Stimulated activated CD4-positive, alpha-beta T cell treated with anti-CD3 and anti-CD28 coated beads, Interleukin-12 subunit alpha, Interleukin-12 subunit beta, amount 100 ng/mL, for 24 hours (primary cell): Measurements from ENCODE around the gene PGAP2.
"Not testable (repeated sequence)": the region's sequence is repeated elsewhere in the genome, so short reads cannot be mapped to it uniquely, and the experiment has no call there.

ENCODE experiments used
- DNase-seq, 2 experiments: peaks; one replicate each; pipeline ENCODE4 v3.0.0-alpha.2; 2020; ENCODE audit warnings: low read depth in 2 of 2

Gene PGAP2

DNA sequence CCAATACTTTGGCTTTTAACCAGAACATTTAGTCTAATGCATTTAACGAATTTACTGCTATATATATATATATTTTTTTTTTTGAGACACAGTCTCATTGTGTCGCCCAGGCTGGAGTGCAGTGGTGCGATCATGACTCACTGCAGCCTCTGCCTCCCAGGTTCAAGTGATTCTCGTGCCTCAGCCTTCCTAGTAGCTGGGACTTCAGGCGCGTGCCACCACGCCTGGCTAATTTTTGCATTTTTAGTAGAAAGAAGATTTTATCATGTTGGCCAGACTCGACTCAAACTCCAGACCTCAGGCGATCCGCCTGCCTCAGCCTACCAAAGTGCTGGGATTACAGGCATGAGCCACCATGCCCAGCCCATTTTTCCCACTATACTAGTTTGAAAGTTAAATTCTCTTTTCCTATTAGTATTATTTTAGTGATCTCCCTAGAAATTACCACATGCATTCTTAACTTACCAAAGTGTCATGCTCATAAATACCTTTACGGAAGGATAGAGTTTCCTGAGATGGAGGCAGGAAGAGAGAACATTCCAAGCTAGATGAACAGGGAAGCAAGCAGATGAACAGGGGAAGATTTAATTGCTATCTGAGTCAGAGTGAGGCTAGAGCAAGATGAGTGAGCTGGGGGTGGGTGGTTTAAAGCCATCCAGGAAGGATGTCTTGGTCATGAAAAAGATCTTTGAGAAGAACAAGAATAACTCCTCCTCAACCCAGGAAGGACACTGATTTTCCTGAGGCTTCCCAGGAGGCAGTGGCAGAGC lies 4.4 kb upstream of the PGAP2 start:
- no peak for DNase-seq

DNA sequence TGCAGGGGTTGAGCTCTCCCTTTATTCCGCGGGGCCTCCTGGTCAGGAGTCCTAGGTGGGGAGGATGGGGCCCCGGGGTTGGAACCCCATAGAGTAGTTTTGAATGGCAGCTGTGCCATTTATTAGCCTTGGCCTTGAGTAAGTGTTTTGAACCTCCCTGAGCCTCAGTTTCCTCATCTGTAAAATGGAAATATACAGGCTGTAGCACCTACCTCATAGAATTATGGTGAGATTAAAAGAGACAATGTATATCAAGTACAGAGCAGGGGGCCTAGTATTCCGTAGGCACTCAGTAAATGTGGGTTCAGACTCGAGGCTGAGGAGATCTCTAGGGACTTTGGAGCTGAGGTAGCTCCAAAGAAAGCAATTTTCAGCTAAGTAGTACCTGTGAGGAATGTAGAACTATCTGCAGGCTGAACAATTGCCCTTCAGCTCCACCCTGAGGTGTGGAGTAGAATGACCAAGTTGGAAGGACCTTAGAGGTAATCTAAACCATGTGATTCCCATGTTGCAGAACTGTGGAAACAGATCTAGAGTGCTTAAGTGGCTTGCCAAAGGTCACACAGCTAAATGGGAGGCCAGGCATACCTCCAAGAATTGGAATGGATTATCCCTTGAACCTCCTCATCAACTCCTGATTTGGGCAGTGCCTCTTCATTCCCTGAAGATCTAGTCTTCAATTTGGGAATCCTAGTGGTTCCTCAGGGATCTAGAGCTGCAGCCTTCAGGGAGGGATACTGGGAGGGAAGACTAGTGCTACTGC lies 682 bp downstream of the PGAP2 start:
- no peak for DNase-seq

DNA sequence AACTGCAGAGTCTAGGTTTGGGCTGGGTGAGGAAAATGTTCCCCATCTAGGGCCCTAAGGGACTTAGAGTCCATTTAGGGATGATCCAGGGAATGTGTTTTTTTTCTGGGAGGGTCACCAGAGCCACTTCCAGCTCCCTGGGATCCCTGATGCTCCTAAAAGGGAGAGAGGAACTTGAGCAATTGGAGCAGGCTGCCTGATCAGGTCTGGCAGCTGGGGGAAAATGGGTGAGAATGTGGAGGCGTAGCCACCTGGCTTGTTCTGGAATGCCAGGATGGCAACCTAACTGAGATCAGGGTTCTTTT lies 1.2 kb downstream of the PGAP2 start:
- no peak for DNase-seq

DNA sequence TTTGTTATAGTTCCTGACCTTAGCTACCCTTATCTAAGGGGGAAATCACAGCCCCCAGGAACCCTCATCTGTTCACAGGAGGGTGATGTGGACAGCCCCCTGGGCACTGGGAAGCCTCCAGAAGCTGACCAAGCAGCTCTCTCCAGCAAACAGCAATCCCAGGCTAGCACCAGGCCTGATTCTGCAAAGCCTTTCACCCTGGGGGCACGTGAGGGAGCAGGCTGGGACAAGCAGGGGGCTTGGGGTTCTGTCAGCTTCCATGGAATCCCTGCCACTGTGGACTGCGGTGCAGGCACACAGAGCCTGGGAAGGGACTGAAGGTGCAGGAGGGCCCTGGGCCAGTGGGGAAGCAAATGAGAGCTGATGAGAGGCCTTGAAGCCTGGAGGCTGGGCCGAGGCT lies 2.1 kb downstream of the PGAP2 start:
- DNase-seq, result no peak

DNA sequence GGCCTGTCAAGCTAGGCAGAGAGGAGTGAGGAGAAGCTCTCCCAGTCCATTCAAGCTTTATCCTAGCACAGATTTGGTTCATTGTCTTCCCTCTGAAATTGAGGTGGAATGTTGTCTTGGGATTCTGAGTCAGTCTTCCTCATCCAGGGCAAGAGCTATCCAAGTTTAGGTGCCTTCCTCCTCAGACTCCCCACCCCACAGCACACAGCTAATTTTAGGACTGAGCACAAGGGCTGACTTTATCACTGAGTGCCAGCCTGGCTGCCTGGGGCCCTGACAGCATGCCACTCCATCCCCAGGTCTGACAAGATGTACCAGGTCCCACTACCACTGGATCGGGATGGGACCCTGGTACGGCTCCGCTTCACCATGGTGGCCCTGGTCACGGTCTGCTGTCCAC lies 2.6 kb downstream of the PGAP2 start:
- DNase-seq, result no peak

DNA sequence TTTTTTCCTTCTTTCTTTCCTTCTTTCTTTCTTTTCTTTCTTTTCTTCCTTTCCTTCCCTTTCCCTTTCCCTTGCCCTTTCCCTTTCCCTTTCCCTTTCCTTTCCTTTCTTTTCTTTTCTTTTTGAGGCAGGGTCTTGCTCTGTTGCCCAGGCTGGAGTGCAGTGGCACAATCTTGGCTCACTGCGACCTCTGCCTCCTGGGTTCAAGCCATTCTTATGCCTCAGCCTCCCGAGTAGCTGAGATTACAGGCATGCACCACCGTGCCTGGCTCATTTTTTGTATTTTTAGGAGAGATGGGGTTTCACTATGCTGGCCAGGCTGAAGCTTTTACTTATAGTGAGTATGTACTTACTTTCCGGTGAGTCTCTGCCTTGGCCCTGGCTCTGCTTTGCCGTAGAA lies 6.5 kb downstream of the PGAP2 start:
- not testable (repeated sequence) for DNase-seq

DNA sequence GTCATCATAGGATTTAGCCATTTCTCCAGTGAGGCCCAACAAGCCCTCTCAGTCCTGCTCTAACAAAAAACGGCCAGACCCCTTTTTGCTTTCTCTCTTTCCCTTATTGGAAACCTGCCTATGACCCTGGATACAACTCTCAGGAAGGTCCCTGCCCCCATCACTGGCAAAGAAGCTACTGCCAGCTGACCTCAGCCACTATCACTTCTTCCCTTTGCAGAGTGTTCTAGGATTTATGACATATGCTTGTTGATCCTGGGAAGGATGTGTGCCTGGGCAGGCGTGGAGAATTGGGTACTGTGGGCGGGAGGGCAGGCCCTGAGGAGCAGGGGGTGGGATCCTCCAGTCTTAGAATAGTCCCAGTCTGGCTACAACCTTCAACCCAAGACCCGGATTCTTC lies 7.5 kb downstream of the PGAP2 start:
- DNase-seq, result no peak

DNA sequence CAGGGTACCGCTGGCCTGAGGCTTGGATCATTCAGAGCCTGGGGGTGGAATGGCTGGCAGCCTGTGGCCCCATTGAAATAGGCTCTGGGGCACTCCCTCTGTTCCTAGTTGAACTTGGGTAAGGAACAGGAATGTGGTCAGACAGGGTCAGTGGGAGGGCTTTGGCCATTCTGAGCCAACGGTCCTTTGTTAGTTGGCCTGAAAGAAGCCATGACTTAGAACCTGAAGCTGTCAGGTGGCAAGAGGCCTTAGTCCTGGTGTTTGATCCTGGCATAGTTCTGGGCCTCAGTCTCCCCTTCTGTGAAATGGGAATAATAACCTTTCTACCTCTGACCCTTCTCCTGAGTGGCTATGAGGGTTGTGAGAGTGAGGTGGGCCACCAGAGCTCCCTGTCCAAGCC lies 8.3 kb downstream of the PGAP2 start:
- DNase-seq, result no peak

DNA sequence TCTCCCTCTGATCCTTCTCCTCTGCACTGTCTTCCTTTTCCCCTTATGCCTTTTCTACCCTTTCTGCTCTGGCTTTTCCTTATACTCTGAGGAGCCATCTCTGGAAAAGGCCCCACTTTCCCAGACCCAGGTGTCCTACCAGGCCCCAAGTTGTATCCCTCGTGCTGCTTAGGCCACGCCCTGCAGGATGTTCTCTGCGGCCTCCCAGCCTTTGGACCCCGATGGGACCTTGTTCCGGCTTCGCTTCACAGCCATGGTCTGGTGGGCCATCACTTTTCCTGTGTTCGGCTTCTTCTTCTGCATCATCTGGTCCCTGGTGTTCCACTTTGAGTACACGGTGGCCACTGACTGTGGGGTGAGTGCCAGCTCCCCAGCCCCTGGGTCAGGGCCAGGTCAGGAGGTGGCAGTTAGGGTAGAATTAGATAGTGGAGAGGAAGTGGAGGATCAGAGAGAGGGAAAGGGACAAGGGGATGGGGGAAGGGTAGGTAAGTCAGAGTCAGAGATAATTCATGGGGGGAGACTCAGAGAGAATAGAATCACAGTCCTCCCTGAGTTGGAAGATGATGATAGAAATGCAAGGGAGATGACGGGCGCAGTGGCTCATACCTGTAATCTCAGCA lies 8.9 kb downstream of the PGAP2 start:
- DNase-seq, result no peak

DNA sequence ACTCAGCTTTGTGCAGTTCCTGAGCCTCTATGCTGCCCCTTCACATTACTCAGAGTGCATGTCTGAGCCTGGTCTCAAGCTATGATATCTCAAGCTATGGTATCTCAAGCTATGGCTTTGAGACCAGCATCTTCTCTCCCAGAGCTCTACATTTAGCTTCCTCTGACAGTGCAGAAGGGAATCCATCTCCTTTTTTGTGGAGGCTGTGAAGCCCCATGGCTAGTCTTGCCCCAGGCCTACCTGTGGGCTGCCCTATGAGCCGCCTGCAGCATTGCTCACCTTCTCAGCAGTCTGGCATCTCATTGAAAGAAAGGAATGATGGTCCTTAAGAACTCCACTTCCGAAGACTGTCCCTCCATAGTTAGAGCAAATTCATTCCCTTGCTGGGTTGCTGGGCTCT lies 12.6 kb downstream of the PGAP2 start:
- no peak for DNase-seq

DNA sequence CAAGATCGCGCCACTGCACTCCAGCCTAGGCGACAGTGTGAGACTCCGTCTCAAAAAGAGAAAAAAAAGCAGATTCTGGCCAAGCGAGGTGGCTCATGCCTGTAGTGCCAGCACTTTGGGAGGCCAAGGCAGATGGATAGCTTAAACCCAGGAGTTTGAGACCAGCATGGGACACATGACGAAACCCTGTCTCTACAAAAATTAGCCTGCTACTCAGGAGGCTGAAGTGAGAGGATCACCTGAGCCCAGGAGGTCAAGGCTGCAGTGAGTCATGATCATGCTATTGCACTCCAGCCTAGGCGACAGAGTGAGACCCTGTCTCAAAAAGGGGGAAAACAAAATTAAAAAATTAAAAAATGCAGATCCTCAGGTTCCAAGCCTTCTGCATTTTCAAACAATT lies 14.0 kb downstream of the PGAP2 start:
- no peak for DNase-seq

DNA sequence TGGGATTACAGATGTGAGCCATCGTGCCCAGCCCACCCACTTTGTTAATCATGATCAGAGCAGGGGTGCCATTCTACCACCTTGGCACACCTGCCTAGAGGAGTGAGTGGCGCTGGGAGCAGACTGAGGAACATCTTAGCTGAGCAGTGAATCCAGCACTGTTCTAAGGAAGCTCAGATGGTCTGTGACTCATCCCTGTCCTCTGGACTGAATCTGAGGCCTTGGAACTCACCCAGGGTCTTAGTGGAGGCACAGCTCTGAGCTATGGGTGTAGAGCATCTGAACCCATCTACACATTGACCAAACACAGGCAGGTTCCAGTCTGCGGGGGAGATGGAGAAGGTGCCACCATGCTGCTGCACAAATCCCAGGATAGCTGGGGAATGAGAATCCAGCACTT lies 14.9 kb downstream of the PGAP2 start:
- no peak for DNase-seq

DNA sequence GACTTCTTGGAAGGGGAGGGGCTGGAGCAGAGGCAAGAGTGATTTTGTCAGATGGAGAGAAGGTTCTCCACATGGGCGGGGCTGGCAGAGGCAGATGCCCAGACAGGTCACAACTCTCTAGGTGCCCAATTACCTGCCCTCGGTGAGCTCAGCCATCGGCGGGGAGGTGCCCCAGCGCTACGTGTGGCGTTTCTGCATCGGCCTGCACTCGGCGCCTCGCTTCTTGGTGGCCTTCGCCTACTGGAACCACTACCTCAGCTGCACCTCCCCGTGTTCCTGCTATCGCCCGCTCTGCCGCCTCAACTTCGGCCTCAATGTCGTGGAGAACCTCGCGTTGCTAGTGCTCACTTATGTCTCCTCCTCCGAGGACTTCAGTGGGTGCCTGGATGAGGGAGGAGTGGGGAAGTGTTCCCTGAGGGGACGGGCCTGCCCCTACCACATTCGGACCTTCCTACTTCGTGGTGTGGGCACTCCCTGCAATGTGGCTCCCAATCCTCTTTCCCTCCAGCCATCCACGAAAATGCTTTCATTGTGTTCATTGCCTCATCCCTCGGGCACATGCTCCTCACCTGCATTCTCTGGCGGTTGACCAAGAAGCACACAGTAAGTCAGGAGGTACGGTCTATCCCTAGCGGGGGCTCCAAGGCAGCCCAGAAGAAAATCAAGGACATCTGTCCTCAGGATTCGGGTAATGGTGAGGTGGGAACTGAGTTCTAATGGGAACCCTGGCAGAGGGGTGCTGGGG lies 15.6 kb downstream of the PGAP2 start:
- no peak for DNase-seq

DNA sequence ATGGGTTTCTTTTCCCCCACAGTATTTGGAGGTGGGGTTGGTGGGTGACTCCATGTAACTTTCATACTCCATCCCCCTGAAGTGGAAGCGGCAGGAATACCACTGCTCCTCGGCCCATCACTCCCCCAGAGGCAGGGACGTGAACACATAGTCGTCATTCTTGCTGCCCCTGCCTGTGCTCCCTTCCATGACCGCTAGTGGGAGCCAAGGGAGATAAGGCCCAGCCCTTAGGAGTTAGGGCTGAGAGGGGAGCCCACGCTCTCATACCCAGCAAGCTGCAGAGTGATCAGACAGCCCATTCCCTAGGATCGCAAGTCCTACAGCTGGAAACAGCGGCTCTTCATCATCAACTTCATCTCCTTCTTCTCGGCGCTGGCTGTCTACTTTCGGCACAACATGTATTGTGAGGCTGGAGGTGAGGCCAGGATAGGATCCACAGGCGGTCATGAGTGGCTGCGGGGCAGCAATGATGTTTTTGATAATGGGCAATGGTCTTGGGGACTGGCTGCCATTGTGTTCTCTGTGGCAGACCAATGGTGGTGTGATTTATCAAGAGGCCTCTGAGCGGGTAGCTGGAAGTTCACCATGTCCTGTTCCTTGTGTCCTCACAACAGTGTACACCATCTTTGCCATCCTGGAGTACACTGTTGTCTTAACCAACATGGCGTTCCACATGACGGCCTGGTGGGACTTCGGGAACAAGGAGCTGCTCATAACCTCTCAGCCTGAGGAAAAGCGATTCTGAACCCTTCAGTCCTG lies 16.5 kb downstream of the PGAP2 start:
- DNase-seq, result peak; percentile 47 to 79

DNA sequence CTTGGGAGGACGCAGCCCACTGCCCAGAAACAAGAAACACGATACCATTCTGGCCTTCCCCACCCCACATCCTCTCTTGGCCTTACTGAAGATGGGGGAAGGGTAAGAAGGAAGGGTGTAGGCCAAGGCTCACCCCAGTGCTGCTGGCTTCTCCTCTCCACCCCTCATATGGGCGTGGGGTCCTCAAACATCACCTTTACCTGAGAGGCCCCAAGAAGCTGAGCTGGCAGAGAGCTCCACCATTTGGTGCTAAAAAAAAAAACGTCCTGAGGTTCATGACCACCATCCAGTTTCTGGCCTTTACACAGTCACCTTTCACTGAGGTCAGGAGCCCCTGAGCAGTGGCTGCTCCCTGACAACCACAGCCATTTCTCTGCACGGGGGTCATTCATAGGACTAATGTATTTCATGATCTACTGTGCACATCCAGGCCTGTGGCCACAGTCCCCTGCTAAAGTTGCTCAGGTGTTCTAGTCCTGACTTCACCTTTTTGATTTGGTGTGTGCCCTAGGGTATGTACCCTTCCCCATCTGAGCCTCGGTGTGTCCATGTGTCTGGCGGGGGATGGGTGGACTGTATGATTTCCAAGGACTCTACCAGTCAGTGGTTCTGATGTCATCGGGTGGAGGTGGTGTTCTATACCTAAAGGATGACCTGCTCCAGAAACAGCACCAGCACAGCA lies 17.3 kb downstream of the PGAP2 start:
- no peak for DNase-seq

DNA sequence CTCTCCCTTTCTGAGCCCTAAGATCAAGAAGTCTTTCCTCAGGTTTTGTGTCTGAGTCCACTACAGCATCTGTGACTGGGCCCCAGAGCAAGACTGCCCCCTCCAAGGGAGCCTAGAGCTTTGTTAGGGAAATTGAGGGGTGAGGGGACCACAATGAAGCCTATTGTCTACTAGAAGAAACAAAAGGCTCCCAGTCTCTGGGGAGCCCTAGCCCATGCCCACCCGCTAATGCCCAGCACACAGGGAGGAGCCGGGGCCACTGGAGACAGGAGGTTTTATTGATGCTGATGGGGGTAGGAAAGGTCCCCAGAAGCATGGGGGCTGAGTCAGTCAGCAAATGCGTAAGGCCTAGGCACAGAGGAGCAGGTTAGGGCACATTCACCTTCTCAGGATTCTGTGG lies 18.4 kb downstream of the PGAP2 start:
- DNase-seq, result no peak

DNA sequence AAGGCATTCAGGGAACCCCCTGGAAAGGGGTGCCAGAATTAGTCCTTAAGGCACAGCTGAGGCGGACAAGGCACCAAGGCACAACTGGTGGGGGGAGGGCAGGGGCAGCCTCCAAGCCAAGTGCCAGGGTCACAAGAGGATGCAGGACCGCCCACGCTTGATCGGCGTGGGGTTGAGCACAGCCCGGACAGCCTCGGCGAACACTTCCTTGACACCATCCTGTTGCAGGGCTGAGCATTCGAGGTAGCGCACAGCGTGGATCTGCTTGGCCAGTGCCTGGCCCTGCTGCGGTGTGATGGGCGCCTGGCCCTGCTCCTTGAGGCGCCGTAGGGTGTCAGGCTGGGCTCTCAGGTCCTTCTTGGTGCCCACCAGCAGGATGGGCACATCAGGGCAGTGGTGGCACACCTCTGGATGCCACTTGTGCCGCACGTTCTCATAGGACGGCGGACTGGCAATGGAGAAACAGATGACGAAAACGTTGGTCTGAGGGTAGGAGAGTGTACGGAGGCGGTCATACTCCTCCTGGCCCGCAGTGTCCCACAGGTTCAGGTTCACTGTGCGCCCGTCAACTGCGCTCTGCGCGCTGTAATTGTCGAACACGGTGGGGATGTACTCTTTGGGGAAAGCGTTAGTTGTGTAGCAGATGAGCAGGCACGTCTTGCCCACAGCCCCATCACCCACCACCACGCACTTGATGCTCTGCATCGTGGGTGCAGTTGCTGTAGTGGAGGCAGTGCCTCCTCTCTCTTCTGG lies 19.2 kb downstream of the PGAP2 start:
- DNase-seq, result no peak

DNA sequence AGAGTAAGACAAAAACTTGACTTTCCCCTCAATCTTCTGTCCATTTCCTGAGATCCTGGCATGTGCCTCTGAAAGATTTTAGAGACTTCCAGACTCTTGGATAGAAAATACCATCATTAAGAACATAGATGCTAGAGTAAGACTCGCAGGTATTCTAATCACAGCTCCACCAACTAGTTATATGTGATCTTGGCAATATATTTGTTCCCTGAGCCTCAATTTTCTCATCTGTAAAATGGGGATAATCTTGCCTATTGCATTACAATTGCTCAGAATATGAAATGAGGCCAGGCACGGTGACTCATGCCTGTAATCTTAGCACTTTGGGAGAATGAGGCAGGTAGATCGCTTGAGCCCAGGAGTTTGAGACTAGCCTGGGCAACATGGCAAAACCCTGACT lies 21.7 kb downstream of the PGAP2 start:
- DNase-seq, result no peak

DNA sequence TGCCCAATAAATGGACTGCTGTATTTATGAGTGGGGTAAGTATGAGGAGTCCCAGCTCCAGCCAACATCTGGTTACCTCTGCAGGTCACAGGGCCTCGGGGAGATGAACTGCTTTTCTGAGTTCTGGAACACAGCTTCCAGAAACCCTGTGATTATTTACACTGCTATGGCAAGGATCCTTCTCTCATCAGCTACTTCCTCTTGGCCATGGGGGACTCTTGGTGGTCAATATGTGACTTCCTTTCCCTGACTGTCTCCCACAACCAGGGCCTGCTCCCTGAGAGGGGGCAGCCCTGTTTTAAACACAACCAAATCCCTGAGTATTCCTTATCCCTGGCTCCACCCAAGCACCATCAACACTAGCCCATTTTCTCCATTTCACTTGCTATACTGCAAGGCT lies 22.4 kb downstream of the PGAP2 start:
- DNase-seq, result no peak
